Stimulated activated CD8-positive, alpha-beta memory T cell treated with anti-CD3 and anti-CD28 coated beads, Interleukin-2, amount 100 ng/mL, for 1 hour (primary cell): Measurements from ENCODE around the gene ITPR2.
"Not testable (repeated sequence)": the region's sequence is repeated elsewhere in the genome, so short reads cannot be mapped to it uniquely, and the experiment has no call there.

Experiments used
- DNase-seq, 2 donors: peaks; one replicate each; pipeline ENCODE4 v3.0.0-alpha.2; 2020; ENCODE audit warnings: low read depth in 2 of 2

Gene ITPR2

GRCh38 chr12:26760657-26761293, 72.2 kb downstream of the ITPR2 start:
- DNase-seq = no peak

DNA sequence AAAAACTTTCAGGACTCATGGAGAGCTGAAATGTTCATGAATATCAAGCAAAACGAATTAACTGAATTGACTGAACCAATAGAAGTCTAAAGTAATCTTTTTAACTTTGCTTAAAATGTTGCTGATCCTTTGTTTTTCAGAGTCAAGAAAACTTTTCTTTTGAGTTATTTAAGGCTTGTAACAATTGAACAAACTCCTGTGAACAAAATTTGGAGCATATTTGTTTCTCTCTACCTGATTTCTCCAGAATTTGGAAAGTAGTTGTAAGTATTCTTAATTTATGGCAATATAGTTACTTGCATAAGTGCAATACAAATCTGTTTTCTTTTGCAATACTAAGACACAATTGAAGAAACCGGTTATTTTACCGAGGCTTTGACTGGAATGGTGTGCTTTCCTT, 77.6 kb downstream of the ITPR2 start:
- DNase-seq = not testable (repeated sequence)

DNA sequence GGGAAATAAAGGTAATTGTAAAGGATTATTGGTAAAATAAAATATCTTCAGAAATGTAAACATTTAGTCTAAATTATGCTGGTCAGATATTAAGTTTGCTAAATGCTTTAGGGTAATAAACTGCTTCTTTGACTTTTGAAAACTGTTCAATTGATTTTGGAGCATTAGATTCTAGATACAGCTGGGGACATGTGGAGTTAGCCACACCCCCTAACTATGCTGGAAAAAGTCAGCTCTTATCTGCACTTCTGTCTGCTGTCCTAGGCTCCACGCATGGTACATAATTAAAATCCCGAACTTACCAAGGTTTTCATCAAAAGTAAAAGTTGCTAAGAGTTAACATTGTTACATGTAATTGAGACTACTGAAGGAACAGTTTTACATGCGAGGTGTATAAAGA, 78.8 kb downstream of the ITPR2 start:
- no peak for DNase-seq

DNA sequence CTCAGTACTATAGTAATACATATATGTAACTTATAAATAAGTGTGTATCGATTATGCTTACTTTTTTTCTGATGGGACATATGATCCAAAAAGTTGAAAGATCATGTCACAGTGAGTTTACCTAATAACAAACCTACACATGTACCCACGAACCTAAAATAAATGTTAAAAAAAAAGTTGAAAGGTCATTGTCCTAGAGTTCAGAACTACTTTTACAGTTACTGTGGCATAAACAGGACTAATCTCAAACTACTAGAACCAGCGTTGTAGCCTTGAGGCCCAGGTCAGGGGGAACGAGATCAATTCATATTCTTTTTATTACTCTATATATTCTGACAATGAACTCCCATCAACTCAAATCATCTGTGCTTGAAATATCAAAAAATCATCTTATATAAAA, 81.8 kb downstream of the ITPR2 start:
- no peak for DNase-seq

GRCh38 chr12:26750531-26751175, 82.3 kb downstream of the ITPR2 start:
- DNase-seq = no peak

- no peak for DNase-seq
Observed at GRCh38 chr12:26749781-26750180, 83.2 kb downstream of the ITPR2 start.

- no peak for DNase-seq
Observed at GRCh38 chr12:26748741-26749431, 84.1 kb downstream of the ITPR2 start.

- no peak for DNase-seq
Observed at GRCh38 chr12:26748412-26748740, 84.6 kb downstream of the ITPR2 start.

DNA sequence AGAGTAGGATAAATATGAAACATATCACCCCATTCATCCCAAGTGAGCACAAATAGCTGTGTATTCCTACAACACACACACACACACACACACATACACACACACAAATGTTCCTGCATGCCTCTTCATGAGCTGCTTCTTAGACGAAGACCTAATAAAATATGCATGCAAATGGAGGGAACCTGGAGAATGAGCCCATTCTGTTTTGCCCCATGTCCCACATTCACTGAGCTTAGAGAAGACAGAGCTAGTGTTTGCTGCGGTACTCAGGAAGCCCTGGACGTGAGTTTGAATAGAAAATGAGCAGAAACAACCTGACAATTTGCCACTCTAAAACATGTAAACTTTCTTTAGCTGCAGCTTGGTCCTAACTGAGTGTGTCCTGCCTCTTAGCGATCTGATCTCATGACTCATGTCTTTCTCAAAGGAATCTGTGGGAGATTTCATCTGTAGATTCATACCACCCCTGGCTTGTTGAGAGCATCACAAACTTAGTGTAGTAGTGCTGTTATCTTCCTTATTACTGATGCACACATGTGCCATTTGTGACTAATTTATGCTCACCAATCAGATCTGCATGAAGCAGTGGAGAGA, 86.8 kb downstream of the ITPR2 start:
- DNase-seq = no peak

DNA sequence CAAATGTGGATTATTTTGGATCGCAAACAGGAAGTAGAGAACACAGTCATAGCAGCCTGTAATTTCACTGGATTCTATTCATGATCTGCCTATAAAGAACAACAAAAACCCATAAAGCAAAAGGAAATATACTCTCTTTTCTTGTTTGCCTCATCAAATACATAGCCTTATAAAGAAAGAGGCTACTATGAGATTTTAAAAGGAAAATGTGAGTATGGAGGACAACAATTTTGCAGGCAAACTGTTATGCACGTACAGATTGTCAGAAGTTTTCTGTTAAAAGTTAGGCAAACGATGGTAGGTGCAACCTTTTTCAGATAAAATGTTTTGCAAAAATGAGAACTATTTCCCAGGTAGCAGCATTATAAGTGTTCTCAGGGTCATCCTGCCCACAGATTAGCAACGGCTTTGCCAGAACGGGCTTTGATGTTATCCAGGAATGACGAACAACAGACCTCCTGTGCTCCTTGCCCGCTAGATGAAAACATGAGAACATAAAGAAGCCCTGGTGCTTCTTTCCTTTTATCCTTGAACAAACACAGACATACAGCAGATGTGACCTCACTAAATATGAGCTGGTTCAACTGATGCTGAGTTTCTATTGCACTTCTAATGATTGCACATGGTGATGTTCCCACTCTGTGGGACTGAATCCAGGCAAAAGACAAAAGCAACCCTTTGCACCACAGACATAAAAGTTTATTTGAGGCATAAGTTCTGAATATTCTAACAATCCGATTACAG, 88.1 kb downstream of the ITPR2 start:
- DNase-seq = no peak

GRCh38 chr12:26744042-26744626, 88.9 kb downstream of the ITPR2 start:
- no peak for DNase-seq

DNA sequence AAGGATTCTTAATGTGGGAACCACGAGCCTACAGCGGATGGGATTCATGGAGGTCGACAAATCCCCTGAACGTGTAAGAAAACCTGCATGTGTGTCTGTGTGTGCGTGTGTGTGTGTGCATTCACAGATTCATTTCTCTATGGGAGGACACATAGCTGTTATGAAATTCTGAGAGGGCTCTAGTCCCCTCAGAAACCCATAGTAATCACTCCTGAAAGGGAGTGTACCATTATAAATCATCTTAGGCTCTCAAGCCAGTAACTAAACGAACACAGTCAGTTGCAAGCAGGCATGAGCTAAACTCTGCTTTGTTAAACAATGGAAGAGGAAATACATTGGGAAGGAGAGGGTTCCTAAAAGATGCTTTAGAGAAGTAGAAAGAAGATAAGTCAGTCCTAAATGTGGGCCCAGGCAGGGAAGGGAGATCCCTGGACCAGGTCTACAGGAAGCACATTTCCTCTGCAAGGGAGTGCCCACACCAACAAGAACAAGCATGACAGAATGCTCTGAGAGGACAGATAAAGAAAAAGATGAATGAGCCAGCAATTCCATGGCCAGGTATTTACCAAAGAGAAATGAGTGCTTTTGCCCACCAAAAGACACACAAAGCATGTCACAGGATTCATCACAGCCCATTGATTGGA, 91.3 kb downstream of the ITPR2 start:
- no peak for DNase-seq

GRCh38 chr12:26740991-26741390, 92.0 kb downstream of the ITPR2 start:
- no peak for DNase-seq

DNA sequence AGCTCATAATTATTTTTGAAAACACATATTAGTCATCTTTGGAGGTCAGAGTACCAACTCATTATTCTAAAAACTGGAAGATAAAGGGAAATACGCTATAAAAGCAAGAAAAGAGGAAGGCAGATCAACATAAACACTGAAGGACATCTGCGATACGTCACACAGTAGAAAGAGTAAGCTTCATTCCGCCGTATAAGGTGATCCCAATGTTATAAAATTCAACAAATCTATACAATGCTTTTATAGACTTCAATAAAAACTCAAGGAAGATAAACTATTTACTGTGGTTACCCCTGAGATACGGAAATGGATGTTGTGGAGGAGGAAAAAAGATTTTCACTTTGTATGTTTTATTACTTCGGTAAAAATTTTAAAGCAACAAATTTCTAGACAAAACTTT, 92.6 kb downstream of the ITPR2 start:
- DNase-seq = no peak

DNA sequence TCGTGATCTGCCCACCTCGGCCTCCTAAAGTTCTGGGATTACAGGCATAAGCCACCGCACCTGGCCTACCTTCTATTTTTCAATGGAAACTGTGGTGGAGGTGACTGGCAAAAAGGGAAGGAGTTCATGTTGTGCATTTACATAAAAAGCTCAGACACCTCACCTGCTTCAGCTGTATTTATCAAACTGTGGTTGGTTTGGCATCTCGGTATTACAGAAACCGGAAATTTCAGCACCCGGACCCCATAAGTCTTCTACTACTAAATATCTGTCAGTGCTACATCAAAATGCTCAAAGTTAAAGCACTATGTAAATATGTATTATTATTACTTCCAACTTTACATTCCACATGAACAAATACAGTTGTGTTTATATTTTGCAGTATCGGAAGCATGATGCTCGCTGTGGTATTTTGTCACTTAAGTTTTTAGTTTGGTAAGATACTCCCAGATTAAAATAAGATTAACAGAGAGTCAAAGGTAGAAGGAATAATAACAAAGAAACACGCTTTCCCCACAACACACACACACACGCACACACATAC, 95.4 kb downstream of the ITPR2 start:
- DNase-seq = no peak

DNA sequence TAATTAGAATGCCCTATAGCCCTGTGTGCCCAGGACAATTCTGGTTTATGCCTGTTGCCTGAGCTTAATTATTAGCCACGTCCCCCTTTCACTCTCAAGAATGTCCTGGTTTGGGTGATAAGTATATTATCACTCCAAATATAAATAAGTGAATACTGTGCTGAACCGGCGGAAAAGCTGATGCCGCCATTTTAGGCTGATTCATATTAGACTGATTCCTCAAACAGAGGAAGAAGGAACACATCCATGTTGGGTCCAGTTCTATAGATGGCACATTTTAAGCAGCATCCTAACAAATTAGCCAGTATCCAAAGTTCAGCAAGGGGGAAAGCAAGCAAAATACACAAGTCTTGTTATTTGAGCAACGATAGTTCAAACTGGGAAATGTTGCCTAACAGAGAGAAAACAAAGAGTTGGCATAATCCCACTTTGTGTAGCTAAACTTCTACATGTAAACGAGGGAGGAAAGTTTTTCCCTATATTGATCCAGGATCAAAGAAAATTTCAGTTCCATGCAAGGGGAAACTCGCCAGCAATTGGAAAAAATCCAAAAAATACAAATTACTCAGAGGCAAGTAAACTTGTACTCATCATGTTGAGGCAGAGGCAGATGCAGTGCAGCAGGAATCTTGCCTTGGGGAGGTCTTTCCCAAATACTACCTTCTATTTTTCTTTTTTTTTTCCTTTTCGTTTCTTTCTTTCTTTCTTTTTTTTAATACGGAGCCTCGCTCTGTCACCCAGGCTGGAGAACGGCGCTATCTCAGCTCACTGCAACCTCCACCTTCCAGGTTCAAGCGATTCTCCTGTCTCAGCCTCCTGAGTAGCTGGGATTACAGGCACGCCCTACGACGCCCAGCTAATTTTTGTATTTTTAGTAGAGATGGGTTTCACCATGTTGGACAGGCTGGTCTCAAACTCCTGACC, 96.2 kb downstream of the ITPR2 start:
- no peak for DNase-seq

- no peak for DNase-seq
Observed at GRCh38 chr12:26735249-26735639, 97.8 kb downstream of the ITPR2 start.

GRCh38 chr12:26734510-26735248, 98.3 kb downstream of the ITPR2 start:
- DNase-seq = no peak
